ENCODE results near the gene PAN3. TPM values are rescaled to one million over a fixed set of nuclear protein-coding genes. Genes with fewer than 3 reads are reported as not detected.
A peak's percentile ranks its signal among the peaks of the same experiment; 100 is the strongest.

PAN3 gene
- total RNA-seq, 1 experiment from 2014 or later = 18.5 TPM

- CTCF ChIA-PET = no interaction called here
- no peak for ATAC-seq
- Histone ChIP-seq H3K27me3 (ENCODE audit: control insufficient read depth, insufficient read depth, low read length) (no peaks in the 10 kb centered on the region), H3K4me1 (ENCODE audit: control insufficient read depth, insufficient read depth, low read length) (no peaks in the 10 kb centered on the region), H3K27ac (ENCODE audit: low read length) (no peak overlapping the region), H3K9me3 (ENCODE audit: control insufficient read depth, insufficient read depth, low read depth, low read length) (no peaks in the 10 kb centered on the region), H3K4me3 (ENCODE audit: low read depth in 2 of 2, low read length in 2 of 2) (no peak overlapping the region), H3K36me3 (ENCODE audit: control insufficient read depth, insufficient read depth, low read length) (no peaks in the 10 kb centered on the region)
- in situ Hi-C loops (cut with HindIII; ENCODE audit: low pct_unique_long_range_greater_than_20kb, low sequenced_read_pairs) = no loop called here
- no peak for DNase-seq (ENCODE audit: low read depth, low spot score)
- intact Hi-C loops (cut with micrococcal nuclease; ENCODE audit: unreplicated experiment) = no loop called here
- BruUV-seq (replicated peaks) = no TSS peak
- POLR2A ChIA-PET = no interaction called here
- no peak for TF ChIP-seq SIN3A (IDR thresholded peaks at IDR 0.05; ENCODE audit: borderline replicate concordance, insufficient read depth, low read depth, low read length)
- TF ChIP-seq CTCF (IDR thresholded peaks at IDR 0.05) = peak; percentile 33
Observed at GRCh38 chr13:28313579-28313978, 175.2 kb downstream of the PAN3 start.

GRCh38 chr13:28314879-28315278, 176.5 kb downstream of the PAN3 start:
- TF ChIP-seq TCF7L2 (IDR thresholded peaks at IDR 0.05; ENCODE audit: low read depth, low read length) = no peak
- TF ChIP-seq CTCF (IDR thresholded peaks at IDR 0.05) = no peak
- no peak for TF ChIP-seq SIN3A (IDR thresholded peaks at IDR 0.05; ENCODE audit: borderline replicate concordance, insufficient read depth, low read depth, low read length)
- TF ChIP-seq REST (IDR thresholded peaks at IDR 0.05; ENCODE audit: insufficient read depth in 1 of 2, low read depth in 2 of 2, low read length in 1 of 2) = no peak
- no peak for TF ChIP-seq POLR2AphosphoS5 (IDR thresholded peaks at IDR 0.05; ENCODE audit: low read depth, low read length)
- Histone ChIP-seq H3K27me3 (ENCODE audit: control insufficient read depth, insufficient read depth, low read length) (no peaks in the 10 kb centered on the region), H3K4me1 (ENCODE audit: control insufficient read depth, insufficient read depth, low read length) (no peaks in the 10 kb centered on the region), H3K27ac (ENCODE audit: low read length) (no peak overlapping the region), H3K36me3 (ENCODE audit: control insufficient read depth, insufficient read depth, low read length) (no peaks in the 10 kb centered on the region), H3K9me3 (ENCODE audit: control insufficient read depth, insufficient read depth, low read depth, low read length) (no peaks in the 10 kb centered on the region), H3K4me3 (ENCODE audit: low read depth in 2 of 2, low read length in 2 of 2) (no peak overlapping the region)
- ChIA-PET CTCF (no interaction called here), POLR2A (no interaction called here)
- BruUV-seq (replicated peaks) = no TSS peak
- in situ Hi-C loops (cut with HindIII; ENCODE audit: low pct_unique_long_range_greater_than_20kb, low sequenced_read_pairs) (no loop called here), intact Hi-C loops (cut with micrococcal nuclease; ENCODE audit: unreplicated experiment) (no loop called here)
- no peak for DNase-seq (ENCODE audit: low read depth, low spot score)
- no peak for ATAC-seq

- DNase-seq (ENCODE audit: low read depth, low spot score) = no peak
- Histone ChIP-seq H3K36me3 (ENCODE audit: control insufficient read depth, insufficient read depth, low read length) (no peaks in the 10 kb centered on the region), H3K9me3 (ENCODE audit: control insufficient read depth, insufficient read depth, low read depth, low read length) (no peaks in the 10 kb centered on the region), H3K27me3 (ENCODE audit: control insufficient read depth, insufficient read depth, low read length) (no peaks in the 10 kb centered on the region), H3K4me1 (ENCODE audit: control insufficient read depth, insufficient read depth, low read length) (no peaks in the 10 kb centered on the region), H3K4me3 (ENCODE audit: low read depth in 2 of 2, low read length in 2 of 2) (no peak overlapping the region), H3K27ac (ENCODE audit: low read length) (no peak overlapping the region)
- no peak for ATAC-seq
- intact Hi-C loops (cut with micrococcal nuclease; ENCODE audit: unreplicated experiment) = no loop called here
- BruUV-seq (replicated peaks) = no TSS peak
- CTCF ChIA-PET = no interaction called here
- no peak for TF ChIP-seq REST (IDR thresholded peaks at IDR 0.05; ENCODE audit: insufficient read depth in 1 of 2, low read depth in 2 of 2, low read length in 1 of 2)
- no peak for TF ChIP-seq POLR2AphosphoS5 (IDR thresholded peaks at IDR 0.05; ENCODE audit: low read depth, low read length)
- POLR2A ChIA-PET = no interaction called here
- in situ Hi-C loops (cut with HindIII; ENCODE audit: low pct_unique_long_range_greater_than_20kb, low sequenced_read_pairs) = no loop called here
Observed at GRCh38 chr13:28316129-28316528, 177.8 kb downstream of the PAN3 start.

Measured in Panc1 (cell line).